DMS79 (cell line): ENCODE data around the gene EEF1A2.
"Not testable (repeated sequence)": the region's sequence is repeated elsewhere in the genome, so short reads cannot be mapped to it uniquely, and the experiment has no call there.

Experiments used
- DNase-seq: peaks from one replicate; lab custom pipeline; 2025; lab: John Stamatoyannopoulos, UW

The EEF1A2 gene

GRCh38 chr20:63487116-63487764 is 11.6 kb downstream of the EEF1A2 start:
- no peak for DNase-seq

DNA sequence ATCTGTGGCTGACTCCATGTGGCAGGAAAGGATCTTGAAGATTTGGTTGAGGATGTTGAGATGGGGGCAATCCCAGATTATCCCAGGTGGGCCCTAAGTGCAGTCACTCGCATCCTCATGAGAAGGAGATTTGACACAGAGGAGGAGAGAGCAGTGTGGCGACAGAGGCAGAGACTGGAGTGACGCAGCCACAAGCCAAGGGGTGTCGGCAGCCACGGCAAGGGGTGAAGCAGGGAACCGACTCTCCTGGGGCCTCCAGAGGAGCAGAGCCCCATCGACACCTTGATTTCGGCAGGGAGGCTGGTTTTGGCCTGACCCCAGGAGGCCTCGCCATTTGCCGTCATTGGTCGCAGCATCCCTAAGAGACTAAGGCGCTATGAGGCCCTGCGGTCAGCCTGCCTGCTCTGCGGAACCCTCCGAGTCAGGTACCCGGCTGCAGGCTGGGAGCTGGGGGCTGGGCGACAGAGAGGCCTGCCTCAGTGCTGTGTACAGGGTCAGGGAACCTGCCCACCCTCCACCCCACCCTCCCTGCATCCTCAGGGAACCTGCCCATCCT is 12.5 kb downstream of the EEF1A2 start:
- DNase-seq: no peak

DNA sequence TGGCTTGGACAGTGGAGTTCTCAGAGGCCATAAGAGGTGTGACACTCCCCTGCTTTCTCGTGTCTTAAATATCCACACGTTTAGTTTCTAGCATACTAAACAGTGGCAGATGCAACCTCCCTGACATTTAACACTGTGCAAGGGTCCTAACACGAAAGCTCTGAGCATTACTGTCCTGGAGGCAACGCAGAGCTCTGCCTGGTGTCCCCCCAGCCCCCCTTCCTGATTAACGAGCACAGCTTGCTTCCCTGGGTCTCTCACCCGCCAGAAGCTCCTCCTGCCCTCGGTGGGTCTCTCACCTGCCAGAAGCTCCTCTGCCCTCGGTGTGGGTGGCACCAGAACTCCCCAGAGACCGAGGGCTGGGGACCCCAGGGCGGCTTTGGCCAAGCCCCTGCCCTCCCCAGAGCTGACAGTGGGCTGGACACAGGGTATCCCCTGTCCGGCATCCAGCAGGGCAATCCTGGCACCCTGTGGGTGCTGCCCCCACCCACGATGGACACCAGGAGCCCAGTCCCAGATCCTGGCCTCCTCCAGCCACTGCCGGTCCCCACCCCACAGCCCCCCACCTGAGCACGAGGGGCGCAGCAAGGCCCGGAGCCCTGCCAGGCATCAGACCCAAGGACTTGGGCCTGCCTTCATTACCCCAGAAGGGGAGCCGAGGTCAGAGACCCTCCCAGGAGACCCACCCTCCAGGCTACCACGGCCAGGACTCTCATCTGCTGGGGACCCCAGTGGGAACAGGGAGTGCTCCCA is 14.1 kb downstream of the EEF1A2 start:
- no peak for DNase-seq

GRCh38 chr20:63484236-63484635 is 14.6 kb downstream of the EEF1A2 start:
- no peak for DNase-seq

GRCh38 chr20:63483834-63484233 is 15.0 kb downstream of the EEF1A2 start:
- no peak for DNase-seq

GRCh38 chr20:63482021-63482587 is 16.8 kb downstream of the EEF1A2 start:
- no peak for DNase-seq

- no peak for DNase-seq
These were observed 17.4 kb downstream of the EEF1A2 start for GRCh38 chr20:63481503-63481902.

GRCh38 chr20:63479695-63480419 is 19.0 kb downstream of the EEF1A2 start:
- not testable (repeated sequence) for DNase-seq

DNA sequence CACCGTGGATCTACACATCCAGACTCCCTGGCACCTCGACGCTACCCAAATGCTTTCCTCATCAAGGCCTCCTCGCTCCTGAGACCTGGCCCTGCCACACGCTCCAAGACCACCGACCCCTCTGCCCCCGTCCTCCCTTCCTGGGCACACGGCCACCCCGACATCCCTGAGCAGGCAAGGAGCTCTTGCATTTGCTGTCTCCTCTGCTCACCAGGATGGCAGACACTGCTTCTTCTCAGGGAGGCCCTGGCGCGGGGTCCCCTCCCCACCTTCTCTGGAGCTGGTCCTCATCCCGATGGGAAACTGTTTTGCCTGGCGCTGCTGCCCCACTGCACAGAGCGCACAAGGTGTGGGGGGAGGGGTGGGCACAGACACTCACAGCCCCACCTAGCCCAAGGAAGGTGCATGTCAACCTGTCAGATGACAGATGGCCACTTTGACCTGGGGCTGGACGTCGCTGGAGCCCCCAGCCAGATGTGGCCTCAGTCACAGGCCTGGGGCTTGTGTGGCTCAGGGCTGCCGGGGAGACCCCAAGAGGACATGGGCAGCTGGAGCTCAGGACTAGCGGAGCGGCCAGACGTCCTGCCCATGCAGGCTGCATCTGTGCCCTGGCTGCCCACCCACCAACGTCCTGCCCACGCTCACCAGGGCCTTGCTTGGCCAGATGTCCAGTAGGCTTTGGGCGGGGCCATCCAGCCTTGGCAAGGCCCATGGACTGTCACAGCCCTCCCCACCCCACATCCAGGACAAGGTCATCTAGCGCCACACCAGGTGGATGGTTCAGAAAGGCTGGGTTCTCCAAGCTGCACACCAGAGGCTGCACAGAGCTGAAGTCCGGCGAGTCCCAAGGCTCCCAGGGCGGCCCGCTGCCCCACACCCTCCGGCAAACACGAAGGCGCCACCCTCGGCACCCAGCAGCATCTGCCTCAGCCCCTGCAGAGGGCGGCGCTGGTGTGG is 20.3 kb downstream of the EEF1A2 start:
- no peak for DNase-seq

DNA sequence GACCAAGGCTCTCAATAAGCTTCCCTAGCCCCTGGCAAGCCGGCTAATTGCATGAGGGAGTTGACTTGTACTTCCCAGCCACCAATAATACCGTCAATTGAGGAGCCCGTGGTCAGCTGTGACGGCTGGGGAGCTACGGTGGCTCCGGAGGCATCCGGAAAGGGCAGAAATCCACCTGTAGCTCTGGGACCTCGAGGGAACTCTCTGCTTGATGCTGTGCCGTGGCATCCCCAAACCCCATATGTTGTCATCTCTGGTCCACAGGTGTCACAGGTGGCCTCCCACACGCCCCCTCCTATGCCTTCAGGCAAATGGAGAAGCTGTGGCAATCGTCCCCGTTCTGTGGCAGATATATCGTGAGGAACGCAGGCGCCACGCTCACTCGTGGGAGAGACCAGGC is 20.9 kb downstream of the EEF1A2 start:
- DNase-seq: no peak

DNA sequence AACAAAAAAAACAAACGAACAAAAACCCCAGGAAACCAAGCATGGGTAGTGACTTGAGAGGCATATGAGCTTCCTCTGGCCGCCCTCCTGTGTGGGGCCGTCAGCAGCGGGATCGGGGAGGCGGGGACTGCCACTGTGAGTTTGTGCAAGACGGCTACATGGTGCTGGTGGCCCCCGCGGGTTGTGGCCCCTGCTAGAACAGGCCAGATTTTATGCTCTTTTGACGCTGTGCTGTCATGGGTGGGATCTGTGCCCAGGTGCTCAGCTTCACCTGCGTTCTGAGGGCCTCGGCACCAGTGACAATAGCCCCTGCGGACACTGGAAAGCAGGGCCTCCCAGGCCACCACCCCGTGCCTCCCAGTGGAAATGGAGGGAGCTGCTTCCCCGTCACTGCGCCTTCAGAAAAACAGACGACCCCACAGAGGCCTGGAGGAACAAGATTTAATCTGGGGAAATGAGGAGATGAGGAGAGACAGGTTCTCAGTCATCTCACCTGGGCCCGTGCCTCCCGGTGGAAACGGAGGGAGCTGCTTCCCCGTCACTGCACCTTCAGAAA is 21.7 kb downstream of the EEF1A2 start:
- no peak for DNase-seq

DNA sequence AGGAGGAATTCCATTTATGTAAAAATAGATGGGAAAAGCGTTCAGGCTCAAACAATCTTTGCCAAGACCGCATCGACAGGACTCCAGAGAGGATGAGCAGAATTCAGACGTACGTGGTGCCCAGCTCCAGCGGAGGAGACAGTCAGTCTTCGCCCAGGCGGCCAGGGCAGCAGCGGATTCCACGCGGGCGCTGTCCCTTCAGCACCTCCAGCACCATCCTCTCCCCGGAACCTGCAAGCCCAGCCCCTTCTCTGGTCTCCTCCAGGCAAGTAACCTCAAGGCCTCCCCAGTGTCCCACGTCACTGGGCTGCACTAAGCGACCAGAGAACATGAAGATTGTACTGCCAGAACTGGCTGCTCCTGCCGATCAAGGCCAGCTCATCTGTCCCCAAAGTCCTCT is 23.7 kb downstream of the EEF1A2 start:
- no peak for DNase-seq

DNA sequence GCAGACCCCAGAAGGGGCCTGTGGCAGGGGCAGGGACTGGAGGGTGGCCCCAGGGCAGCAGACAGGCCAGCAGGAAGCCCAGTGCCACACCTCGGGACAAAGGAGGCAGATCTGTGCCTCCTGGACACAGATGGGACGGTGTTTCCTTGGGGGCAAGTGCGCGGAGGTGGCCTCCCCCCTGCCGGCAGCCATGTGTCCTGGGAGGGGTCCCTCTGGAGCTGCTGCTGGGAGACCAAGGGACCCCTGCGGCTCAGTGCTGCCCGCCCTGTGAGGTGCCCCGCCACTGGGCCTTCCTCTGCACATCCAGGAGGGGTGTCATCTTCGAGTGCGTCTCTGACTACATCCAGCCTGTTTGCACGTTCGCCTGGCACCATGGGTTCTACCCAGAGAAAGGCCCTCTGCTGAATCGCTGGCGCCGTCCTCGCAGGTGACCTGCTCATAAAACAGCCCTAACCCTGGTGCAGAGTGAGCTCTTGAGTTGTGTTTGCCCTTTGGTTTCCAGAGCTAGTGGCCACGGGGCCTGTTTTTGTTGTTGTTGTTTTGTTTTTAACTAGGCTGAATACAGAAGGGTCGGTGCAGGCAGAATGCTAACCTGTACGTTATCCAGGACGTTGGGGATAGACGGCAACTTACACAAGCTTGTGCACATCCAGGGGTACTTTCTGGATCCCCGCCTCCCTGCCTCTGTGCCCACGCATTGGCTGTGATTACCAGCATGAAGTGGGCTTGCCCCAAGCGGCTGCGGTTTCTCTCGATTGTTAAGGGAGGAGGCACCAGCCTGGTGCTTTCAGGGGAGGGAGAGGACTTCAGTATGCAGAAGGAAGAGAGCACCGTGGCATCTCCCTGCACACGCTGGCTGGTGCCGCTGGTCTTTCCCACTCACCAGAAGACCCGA is 25.1 kb downstream of the EEF1A2 start:
- DNase-seq: peak; percentile 90

DNA sequence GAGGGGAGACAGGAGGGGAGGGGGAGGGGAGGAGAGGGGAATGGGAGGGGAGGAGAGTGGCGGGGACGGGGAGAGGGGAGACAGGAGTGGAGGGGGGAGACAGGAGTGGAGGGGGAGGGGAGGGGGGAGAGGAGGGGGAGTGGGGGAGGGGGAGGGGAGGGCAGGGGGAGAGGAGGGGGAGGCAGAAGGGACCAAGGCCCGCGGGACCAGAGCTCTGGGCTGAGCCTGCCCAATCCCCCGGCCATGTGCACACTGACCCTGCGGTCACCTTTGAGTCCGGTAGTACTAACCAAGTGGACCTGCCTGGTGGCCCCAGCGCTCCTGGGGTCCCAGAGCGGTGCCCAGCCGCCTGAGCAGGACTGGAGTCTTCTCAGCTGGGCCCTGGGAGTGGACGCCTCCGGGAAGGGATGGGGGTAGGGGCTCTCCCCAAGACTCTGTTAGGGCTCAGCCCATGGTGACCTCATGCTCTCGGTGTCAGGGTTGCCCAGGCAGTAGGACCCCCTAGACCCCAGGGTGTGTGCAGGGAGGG is 26.0 kb downstream of the EEF1A2 start:
- no peak for DNase-seq

DNA sequence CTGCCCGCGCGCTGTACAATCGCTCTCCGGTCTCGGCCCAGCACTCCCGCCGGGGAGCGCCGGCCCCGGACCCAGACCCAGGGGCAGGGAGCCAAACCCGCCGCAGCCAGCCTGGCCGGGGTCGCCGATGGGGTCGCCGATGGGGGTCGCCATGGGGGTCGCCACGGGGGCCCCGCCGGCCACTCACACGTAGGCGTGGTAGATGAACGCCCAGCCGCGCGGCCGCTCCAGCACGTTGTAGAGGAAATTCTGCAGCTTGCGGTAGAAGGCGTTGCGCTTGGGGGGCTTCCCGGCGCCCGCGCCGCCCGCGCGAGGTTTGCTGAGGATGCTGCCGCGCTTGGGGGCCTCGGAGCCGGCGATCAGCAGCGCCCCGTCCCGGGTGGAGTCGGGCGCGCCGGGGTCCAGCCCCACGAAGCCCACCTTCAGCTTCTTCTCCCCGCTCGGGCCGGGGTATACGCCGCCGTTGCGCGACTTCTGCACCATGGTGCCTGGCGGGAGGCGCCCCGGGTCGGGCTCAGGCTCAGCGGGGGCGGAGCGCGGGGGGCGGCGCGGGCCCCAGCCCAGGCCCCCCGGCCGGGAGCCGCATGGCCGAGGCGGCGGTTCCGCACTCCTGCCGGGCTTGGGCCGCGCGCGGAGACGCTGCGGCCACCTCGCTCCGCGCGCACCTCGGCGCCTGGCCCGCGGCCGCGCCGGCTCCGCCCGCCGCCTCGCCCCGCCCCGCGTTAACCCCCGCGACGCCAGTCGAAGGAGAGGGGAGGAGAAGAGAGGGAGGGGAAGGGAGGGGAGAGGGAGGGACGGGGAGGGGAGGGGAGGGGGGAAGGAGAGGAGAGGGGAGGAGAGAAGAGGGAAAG is 26.7 kb downstream of the EEF1A2 start, which contains the start of gene KCNQ2:
Gene KCNQ2, minus strand, starts transcription at position 675 of the 851 bp plus-strand sequence. Its CDS starts 192 bp downstream, at position 483.
- no peak for DNase-seq

- DNase-seq: no peak
These were observed 27.2 kb downstream of the EEF1A2 start for GRCh38 chr20:63471717-63471980.

DNA sequence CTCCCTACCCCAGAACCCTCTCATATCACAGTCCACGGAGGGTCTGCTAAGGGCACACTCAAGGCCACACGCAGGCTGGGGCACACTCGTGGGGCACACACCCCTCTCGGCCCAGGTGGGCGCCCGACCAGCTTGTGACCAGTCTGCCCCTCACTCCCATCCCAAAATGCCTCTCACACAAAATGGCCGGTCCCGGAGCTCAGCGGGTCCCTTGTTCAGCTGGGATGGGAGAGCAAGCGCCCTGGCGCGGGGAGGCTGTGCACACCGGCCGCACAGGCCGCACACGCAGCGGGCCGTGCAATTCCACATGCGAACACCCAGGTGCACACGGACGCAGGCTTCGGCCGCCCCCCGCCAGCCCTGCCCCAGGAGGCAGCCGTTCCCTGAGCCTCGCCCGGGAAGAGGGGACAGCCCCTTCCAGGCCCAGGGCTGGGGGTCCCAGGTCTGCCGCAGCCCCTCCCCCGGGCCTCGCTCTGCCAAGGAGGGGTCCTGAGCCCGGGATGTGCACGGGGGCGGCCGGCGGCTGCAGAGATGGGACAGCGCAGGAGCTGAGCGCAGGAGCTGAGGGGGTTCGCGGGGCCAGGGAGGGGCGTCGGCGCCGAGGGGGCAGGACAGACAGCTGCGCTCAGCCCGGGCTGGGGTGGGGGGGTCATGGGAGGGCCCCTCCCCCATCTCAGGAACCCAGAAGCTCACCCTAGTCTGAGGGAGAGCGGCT is 27.7 kb downstream of the EEF1A2 start:
- DNase-seq: no peak

DNA sequence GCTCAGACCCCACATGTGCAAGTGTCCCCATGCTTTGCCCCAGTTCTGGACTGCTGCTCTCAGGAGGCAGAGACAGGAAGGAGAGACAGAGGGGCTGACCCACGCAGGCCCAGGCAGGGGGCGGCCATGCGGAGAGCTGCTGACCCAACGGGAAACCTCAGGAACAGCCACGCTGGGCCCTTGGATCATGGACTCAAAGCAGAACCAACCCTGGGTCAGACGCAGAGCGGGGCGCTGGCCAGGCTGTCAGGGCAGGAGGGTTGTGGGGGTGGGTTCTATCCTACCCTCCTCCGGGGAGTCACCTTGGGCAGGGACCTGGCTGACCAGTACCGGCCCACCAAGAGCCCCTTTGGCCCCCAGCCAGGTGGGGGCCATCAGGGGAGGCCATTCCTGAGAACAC is 28.5 kb downstream of the EEF1A2 start:
- DNase-seq: no peak
